GM21515 (cell line): ENCODE measurements around the gene ATAD3B.

Experiments
- ATAC-seq: cut with Tn5 transposase; IDR thresholded peaks from one replicate; pipeline ENCODE4 v1.9.1; 2021; ENCODE audit not compliant: unreplicated experiment

Gene ATAD3B

DNA sequence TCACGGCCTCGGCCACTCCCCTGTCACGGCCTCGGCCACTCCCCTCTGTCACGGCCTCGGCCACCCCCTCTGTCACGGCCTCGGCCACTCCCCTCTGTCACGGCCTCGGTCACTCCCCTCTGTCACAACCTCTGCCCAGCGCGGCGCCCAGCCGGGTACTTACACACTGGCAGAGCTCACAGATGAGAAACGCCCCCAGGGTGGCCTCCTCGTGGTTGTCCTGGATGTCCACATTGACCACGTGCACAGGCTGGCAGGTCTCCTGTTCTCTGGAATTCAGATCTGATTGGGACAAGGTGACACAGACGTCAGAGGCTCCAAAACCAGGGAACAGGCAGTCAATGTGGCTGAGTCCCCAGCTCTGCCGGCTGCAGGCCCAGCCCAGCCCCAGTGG is 72.1 kb downstream of the ATAD3B start:
- ATAC-seq: no peak

DNA sequence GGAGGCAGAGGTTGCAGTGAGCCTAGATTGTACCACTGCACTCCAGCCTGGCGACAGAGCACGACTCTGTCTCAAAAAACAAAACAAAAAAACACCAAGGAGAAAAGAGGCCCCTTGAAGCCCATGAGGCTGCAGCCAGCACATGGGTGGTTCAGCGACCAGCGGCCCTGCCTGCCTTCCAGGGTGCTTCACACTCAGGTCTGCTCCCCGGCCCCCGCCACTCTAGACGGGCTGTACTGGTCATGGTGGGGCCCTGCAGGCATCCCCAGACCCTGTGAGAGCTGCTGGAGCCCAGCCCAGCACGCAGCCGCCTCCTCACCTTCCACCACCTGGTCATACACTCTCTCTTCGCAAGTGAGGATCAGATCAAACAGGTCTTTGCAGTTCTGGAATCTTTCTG is 73.0 kb downstream of the ATAD3B start:
- ATAC-seq: no peak
